HepG2 (cell line): ENCODE results near the gene S100A16. TPM values are rescaled to one million over a fixed set of nuclear protein-coding genes. Genes with fewer than 3 reads are reported as not detected.

Experiments
- CAMTA2 ChIP-seq: sonication (generic); formaldehyde crosslinking; IDR thresholded peaks from 2 replicates; pipeline ENCODE4 v1.4.0; 2020; ENCODE audit warnings: mild to moderate bottlenecking, missing genetic modification reagents, borderline replicate concordance
- GATAD2A ChIP-seq: IDR thresholded peaks from 2 replicates; pipeline ENCODE4 v1.6.1; 2016
- MAFF ChIP-seq: IDR thresholded peaks from 2 replicates; pipeline ENCODE4 v1.6.1; 2011; ENCODE audit warnings: low read depth, low read length, improper control_type of control experiment
- MIER3 ChIP-seq: IDR thresholded peaks from 2 replicates; pipeline ENCODE4 v1.6.1; 2016; ENCODE audit warnings: missing compliant biosample characterization, borderline replicate concordance
- PITX1 ChIP-seq: sonication (generic); formaldehyde crosslinking; IDR thresholded peaks from 2 replicates; pipeline ENCODE4 v1.5.1; 2020; ENCODE audit warnings: mild to moderate bottlenecking, missing genetic modification reagents
- TCF7L2 ChIP-seq: IDR thresholded peaks from 2 replicates; pipeline ENCODE4 v1.6.1; 2011; ENCODE audit warnings: mild to moderate bottlenecking, low read depth, low read length, moderate library complexity
- ZFYVE20 ChIP-seq: sonication (generic); formaldehyde crosslinking; IDR thresholded peaks from 2 replicates; pipeline ENCODE4 v1.8.0; 2023; ENCODE audit warnings: low read depth, mild to moderate bottlenecking, moderate library complexity, missing genetic modification reagents, borderline replicate concordance
- ZMAT3 ChIP-seq: sonication (generic); formaldehyde crosslinking; conservative IDR thresholded peaks from 2 replicates; pipeline ENCODE4 v1.7.0; 2021; ENCODE audit warnings: missing genetic modification reagents
- ZNF607 ChIP-seq: sonication (generic); formaldehyde crosslinking; IDR thresholded peaks from 2 replicates; pipeline ENCODE4 v1.5.1; 2020; ENCODE audit warnings: missing genetic modification reagents, mild to moderate bottlenecking, borderline replicate concordance
- polyA plus RNA-seq, 8 experiments: library from polyadenylated mRNA; depleted of rRNA in 3 of 8; stranded (reverse) in 7 of 8; unstranded in 1 of 8; fragments of >200 nt; fragmentation: Illumina TruSeq in 4 of 8; extraction: Trizol in 4 of 8; gene quantifications; 2 replicates each; pipeline versions ENCODE4 v1.2.1 to v1.2.3, GENCODE V29; 2011 to 2016; ENCODE audit warnings: low read depth in 4 of 8, missing spikeins in 1 of 8, mixed read lengths in 1 of 8; ENCODE audit not compliant: insufficient read depth in 1 of 8
- total RNA-seq, 5 experiments: library from RNA; depleted of rRNA; stranded (reverse); fragments of >200 nt; fragmentation: Illumina TruSeq; extraction: Trizol; gene quantifications; 2 replicates each; pipeline ENCODE4 v1.2.3, GENCODE V29; 2016; ENCODE audit warnings: low read depth in 1 of 5
- TF ChIP-seq, protein P1 (sequence below): sonication (generic); formaldehyde crosslinking; IDR thresholded peaks from 2 replicates; pipeline ENCODE4 v1.4.0; 2020; ENCODE audit warnings: low read depth, mild to moderate bottlenecking, missing genetic modification reagents
- TF ChIP-seq, protein P2 (sequence below): sonication (generic); formaldehyde crosslinking; IDR thresholded peaks from 2 replicates; pipeline ENCODE4 v1.9.0; 2021; ENCODE audit warnings: missing genetic modification reagents, borderline replicate concordance
- TF ChIP-seq, protein P3 (sequence below): sonication (generic); formaldehyde crosslinking; IDR thresholded peaks from 2 replicates; pipeline ENCODE4 v1.8.0; 2022; ENCODE audit warnings: mild to moderate bottlenecking, missing genetic modification reagents, moderate library complexity
- TF ChIP-seq, protein P4 (sequence below): IDR thresholded peaks from 2 replicates; pipeline ENCODE4 v1.6.1; 2012; ENCODE audit warnings: low read length, improper control_type of control experiment
- TF ChIP-seq, protein P5 (sequence below): sonication (generic); formaldehyde crosslinking; conservative IDR thresholded peaks from 2 replicates; pipeline ENCODE4 v1.8.0; 2022; ENCODE audit warnings: missing genetic modification reagents
- TF ChIP-seq, protein P6 (sequence below): sonication (generic); formaldehyde crosslinking; conservative IDR thresholded peaks from 2 replicates; pipeline ENCODE4 v1.8.1; 2023; ENCODE audit warnings: missing genetic modification reagents
- TF ChIP-seq, protein P7 (sequence below): sonication (generic); formaldehyde crosslinking; IDR thresholded peaks from 2 replicates; pipeline ENCODE4 v1.4.0; 2020; ENCODE audit warnings: missing genetic modification reagents

Gene S100A16
- total and polyA plus RNA-seq, 2 of the 13 experiments (the other 11 are each of a cell fraction or from before 2014, with no cell fraction given): 46.0 to 195 TPM

DNA sequence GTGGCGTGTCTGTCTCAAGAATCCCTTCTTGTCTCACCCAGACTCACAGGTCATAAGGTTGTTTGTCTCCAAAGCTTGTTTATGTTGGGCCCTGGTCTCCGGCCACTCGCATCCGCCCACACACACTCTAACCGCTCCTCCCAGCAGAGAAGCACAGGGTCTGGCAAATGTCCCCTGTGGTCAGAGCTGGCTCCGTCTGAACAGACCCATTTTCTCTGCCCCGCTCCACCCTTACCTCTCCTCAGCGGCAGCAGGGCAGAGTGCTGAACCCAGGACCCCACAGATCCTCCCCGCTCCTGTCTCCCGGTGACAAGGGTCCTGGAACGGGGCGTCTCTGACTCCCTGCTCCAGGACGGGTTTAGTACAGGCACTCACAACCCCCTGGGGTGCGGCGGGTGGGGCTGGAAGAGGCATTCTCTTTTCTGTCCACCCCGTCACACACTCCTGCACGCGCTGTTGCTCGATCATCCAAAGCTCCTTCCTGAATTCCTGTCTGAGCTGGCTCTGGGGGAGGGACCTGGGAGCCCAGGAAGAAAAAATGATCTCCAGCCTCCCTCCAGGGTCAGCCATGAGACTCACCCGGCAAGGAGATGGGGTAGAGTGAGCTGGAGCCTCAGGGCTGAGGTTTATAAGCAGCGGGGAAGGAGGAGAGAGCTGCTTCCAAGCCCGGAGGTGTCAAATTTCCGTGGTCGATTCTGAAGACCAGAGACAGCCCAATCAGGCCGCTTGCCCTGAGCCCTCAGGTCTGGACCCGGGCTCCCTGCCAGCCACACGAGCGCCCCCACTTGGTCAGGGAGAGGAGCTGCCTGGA is 14.2 kb upstream of the S100A16 start, which contains the start of gene S100A13 (continued):
- TF ChIP-seq, protein P1, sequence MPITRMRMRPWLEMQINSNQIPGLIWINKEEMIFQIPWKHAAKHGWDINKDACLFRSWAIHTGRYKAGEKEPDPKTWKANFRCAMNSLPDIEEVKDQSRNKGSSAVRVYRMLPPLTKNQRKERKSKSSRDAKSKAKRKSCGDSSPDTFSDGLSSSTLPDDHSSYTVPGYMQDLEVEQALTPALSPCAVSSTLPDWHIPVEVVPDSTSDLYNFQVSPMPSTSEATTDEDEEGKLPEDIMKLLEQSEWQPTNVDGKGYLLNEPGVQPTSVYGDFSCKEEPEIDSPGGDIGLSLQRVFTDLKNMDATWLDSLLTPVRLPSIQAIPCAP (CRISPR knock-in tag): no peak
- peak; percentile 35; the same call in 1 of the 2 replicates for TF ChIP-seq MIER3 (CRISPR knock-in tag)
- no peak for TF ChIP-seq CAMTA2 (CRISPR knock-in tag)
- TF ChIP-seq, protein P2, sequence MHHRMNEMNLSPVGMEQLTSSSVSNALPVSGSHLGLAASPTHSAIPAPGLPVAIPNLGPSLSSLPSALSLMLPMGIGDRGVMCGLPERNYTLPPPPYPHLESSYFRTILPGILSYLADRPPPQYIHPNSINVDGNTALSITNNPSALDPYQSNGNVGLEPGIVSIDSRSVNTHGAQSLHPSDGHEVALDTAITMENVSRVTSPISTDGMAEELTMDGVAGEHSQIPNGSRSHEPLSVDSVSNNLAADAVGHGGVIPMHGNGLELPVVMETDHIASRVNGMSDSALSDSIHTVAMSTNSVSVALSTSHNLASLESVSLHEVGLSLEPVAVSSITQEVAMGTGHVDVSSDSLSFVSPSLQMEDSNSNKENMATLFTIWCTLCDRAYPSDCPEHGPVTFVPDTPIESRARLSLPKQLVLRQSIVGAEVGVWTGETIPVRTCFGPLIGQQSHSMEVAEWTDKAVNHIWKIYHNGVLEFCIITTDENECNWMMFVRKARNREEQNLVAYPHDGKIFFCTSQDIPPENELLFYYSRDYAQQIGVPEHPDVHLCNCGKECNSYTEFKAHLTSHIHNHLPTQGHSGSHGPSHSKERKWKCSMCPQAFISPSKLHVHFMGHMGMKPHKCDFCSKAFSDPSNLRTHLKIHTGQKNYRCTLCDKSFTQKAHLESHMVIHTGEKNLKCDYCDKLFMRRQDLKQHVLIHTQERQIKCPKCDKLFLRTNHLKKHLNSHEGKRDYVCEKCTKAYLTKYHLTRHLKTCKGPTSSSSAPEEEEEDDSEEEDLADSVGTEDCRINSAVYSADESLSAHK (CRISPR knock-in tag): no peak
- TF ChIP-seq, protein P3, sequence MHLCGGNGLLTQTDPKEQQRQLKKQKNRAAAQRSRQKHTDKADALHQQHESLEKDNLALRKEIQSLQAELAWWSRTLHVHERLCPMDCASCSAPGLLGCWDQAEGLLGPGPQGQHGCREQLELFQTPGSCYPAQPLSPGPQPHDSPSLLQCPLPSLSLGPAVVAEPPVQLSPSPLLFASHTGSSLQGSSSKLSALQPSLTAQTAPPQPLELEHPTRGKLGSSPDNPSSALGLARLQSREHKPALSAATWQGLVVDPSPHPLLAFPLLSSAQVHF (CRISPR knock-in tag): no peak
- no peak for TF ChIP-seq TCF7L2
- TF ChIP-seq, protein P4, sequence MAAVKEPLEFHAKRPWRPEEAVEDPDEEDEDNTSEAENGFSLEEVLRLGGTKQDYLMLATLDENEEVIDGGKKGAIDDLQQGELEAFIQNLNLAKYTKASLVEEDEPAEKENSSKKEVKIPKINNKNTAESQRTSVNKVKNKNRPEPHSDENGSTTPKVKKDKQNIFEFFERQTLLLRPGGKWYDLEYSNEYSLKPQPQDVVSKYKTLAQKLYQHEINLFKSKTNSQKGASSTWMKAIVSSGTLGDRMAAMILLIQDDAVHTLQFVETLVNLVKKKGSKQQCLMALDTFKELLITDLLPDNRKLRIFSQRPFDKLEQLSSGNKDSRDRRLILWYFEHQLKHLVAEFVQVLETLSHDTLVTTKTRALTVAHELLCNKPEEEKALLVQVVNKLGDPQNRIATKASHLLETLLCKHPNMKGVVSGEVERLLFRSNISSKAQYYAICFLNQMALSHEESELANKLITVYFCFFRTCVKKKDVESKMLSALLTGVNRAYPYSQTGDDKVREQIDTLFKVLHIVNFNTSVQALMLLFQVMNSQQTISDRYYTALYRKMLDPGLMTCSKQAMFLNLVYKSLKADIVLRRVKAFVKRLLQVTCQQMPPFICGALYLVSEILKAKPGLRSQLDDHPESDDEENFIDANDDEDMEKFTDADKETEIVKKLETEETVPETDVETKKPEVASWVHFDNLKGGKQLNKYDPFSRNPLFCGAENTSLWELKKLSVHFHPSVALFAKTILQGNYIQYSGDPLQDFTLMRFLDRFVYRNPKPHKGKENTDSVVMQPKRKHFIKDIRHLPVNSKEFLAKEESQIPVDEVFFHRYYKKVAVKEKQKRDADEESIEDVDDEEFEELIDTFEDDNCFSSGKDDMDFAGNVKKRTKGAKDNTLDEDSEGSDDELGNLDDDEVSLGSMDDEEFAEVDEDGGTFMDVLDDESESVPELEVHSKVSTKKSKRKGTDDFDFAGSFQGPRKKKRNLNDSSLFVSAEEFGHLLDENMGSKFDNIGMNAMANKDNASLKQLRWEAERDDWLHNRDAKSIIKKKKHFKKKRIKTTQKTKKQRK: no peak
- no peak for TF ChIP-seq ZNF607 (CRISPR knock-in tag)
- TF ChIP-seq, protein P5, sequence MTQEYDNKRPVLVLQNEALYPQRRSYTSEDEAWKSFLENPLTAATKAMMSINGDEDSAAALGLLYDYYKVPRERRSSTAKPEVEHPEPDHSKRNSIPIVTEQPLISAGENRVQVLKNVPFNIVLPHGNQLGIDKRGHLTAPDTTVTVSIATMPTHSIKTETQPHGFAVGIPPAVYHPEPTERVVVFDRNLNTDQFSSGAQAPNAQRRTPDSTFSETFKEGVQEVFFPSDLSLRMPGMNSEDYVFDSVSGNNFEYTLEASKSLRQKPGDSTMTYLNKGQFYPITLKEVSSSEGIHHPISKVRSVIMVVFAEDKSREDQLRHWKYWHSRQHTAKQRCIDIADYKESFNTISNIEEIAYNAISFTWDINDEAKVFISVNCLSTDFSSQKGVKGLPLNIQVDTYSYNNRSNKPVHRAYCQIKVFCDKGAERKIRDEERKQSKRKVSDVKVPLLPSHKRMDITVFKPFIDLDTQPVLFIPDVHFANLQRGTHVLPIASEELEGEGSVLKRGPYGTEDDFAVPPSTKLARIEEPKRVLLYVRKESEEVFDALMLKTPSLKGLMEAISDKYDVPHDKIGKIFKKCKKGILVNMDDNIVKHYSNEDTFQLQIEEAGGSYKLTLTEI (CRISPR knock-in tag): no peak
- TF ChIP-seq ZMAT3 (CRISPR knock-in tag): no peak
- no peak for TF ChIP-seq PITX1
- TF ChIP-seq MAFF: no peak
- TF ChIP-seq ZFYVE20 (CRISPR knock-in tag): no peak
- TF ChIP-seq, protein P6, sequence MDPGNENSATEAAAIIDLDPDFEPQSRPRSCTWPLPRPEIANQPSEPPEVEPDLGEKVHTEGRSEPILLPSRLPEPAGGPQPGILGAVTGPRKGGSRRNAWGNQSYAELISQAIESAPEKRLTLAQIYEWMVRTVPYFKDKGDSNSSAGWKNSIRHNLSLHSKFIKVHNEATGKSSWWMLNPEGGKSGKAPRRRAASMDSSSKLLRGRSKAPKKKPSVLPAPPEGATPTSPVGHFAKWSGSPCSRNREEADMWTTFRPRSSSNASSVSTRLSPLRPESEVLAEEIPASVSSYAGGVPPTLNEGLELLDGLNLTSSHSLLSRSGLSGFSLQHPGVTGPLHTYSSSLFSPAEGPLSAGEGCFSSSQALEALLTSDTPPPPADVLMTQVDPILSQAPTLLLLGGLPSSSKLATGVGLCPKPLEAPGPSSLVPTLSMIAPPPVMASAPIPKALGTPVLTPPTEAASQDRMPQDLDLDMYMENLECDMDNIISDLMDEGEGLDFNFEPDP: no peak
- TF ChIP-seq GATAD2A: peak; percentile 40; the same call in 1 of the 2 replicates
- TF ChIP-seq, protein P7, sequence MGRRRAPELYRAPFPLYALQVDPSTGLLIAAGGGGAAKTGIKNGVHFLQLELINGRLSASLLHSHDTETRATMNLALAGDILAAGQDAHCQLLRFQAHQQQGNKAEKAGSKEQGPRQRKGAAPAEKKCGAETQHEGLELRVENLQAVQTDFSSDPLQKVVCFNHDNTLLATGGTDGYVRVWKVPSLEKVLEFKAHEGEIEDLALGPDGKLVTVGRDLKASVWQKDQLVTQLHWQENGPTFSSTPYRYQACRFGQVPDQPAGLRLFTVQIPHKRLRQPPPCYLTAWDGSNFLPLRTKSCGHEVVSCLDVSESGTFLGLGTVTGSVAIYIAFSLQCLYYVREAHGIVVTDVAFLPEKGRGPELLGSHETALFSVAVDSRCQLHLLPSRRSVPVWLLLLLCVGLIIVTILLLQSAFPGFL (CRISPR knock-in tag): no peak
